Bronchial epithelial cell (primary cell): ENCODE data around the gene TMC8. TPM values are rescaled to one million over a fixed set of nuclear protein-coding genes. Genes with fewer than 3 reads are reported as not detected.

Source experiments
- DNase-seq: peaks from one replicate; pipeline ENCODE4 v3.0.0-alpha.2; 2010; ENCODE audit warnings: low read depth
- FAIRE-seq: peaks from 2 replicates; lab custom pipeline; 2011; peaks lifted over from hg19 to GRCh38; lab: Jason Lieb, UNC
- H3K27me3 ChIP-seq: 2 replicates; pipeline ENCODE4 v1.5.1; 2011; ENCODE audit warnings: low read length; ENCODE audit not compliant: control insufficient read depth, insufficient read depth
- H3K36me3 ChIP-seq: 2 replicates; pipeline ENCODE4 v1.5.1; 2011; ENCODE audit warnings: low read length; ENCODE audit not compliant: control insufficient read depth, insufficient read depth
- H3K4me3 ChIP-seq: 2 replicates; pipeline ENCODE4 v1.5.1; 2011; ENCODE audit warnings: mild to moderate bottlenecking, low read depth, low read length, control low read depth
- CTCF ChIP-seq: IDR thresholded peaks from 2 replicates; pipeline ENCODE4 v1.5.1; 2011; ENCODE audit warnings: mild to moderate bottlenecking, moderate library complexity, low read length, control low read depth, inconsistent platforms; ENCODE audit not compliant: insufficient read depth, severe bottlenecking
- total RNA-seq: library from RNA; depleted of rRNA; stranded (reverse); fragments of >200 nt; gene quantifications from 2 replicates; pipeline ENCODE4 v1.2.1, GENCODE V29; 2014

Gene TMC8
- total RNA-seq, 1 donor from 2014 or later: not detected

DNA sequence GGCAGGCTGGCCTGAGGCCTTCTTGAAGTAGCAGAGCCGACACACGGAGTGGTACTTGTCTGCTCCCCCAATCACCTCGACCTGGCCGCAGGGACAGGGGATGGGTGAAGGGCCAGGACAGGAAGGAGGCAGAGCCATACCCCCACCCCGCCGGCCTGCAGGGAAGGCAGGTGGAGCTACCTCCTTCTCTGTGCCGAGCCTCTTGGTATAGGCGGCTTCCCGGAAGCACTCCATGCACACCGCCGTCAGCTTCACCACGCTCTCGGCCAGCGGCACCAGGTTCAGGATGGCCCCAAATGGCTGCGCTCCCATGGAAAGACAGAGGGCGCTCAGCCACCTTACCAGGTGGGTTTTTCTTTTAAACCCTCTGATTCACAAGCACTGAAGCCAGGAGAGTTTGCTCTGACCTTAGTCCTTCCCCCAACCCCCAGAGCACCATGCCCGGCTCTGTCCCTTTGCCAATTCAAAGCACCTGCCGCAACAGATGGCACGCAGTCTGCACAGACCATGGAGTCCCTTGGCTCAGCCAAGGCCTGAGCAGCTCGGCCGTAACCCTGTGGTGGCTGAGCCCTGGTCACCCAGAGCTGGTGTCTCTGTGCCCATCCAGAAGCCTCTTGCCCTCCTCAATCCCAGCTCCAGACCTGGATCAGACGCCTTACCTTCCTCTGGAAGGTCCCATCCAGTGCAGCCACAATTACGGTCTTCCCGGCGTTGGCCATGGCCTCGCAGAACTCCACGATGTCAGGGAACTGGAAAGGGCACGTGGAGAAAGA is 44.5 kb downstream of the TMC8 start:
- peak; percentile 22 for TF ChIP-seq CTCF
- peaks cover 8% of the 10 kb centered on the region for H3K36me3 ChIP-seq
- no peak overlapping the region for H3K4me3 ChIP-seq
- H3K27me3 ChIP-seq: no peaks in the 10 kb centered on the region
- FAIRE-seq (no peak), DNase-seq (no peak)

DNA sequence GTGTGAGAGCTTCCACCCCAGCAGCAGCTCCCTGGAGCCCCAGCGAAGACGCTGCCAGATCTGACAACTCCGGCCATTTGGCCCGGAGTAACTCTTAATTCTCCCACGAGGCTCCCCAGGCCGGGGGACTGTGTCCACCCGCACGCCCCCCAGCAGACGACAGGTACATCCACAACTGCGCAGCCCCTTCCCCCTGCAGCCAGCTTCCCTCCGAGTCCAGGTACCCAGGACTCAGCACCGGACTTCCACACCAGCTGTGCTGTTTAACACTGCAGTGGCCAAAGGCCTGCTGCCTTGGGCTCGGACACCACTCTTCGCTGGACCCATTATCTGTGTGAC is 45.0 kb downstream of the TMC8 start:
- Histone ChIP-seq H3K36me3 (peaks cover 7% of the 10 kb centered on the region), H3K27me3 (no peaks in the 10 kb centered on the region), H3K4me3 (no peak overlapping the region)
- no peak for DNase-seq
- no peak for FAIRE-seq
- TF ChIP-seq CTCF: no peak

- TF ChIP-seq CTCF: peak; percentile 99
- FAIRE-seq (no peak), DNase-seq (peak; percentile 35)
- Histone ChIP-seq H3K36me3 (peaks cover 2% of the 10 kb centered on the region), H3K4me3 (no peak overlapping the region), H3K27me3 (no peaks in the 10 kb centered on the region)
These were observed 46.0 kb downstream of the TMC8 start for GRCh38 chr17:78176548-78177025.

DNA sequence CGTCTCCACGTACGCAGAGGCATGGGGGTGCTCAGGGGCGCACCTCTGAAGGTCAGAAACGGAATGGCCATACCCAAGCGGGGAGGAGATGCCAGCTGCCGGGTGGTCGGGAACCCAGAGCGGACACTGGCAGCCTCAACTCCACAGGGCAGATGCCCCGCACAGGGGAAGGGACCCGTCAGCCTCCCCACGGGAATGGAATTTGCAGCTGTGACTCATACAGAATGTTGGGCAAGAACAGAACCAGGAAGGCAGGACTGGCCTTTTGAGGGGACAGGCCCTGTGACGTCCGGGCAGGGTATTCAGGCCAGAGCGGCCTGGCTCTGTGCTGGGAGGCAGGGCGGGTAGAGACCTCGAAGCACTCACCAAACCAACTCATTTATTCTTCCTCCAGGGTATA is 48.8 kb downstream of the TMC8 start:
- TF ChIP-seq CTCF: no peak
- peak; percentile 50 for DNase-seq
- H3K4me3 ChIP-seq: no peak overlapping the region
- no peaks in the 10 kb centered on the region for H3K36me3 ChIP-seq
- no peaks in the 10 kb centered on the region for H3K27me3 ChIP-seq
- FAIRE-seq: no peak

DNA sequence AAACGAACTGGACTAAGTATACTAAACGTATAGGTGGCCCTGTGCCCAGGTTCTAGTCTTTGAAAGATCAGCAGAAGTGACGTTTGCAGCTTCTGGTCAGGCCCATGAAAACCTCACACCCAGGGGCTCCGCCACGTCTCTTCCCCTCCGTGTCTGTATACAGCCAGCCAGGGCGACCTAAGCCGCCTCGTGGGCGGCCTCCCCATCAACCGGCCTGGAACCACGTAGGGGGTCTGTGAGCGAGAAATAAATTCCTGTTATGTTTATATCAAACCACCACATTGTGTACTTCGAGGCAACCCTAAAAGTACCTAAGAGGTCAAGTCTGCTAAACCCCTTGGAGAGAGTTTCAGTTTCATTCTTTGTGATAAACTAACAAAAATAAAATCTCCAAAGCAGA is 49.5 kb downstream of the TMC8 start:
- no peak overlapping the region for H3K4me3 ChIP-seq
- no peak for FAIRE-seq
- no peaks in the 10 kb centered on the region for H3K36me3 ChIP-seq
- DNase-seq: no peak
- no peaks in the 10 kb centered on the region for H3K27me3 ChIP-seq
- TF ChIP-seq CTCF: no peak

- Histone ChIP-seq H3K36me3 (no peaks in the 10 kb centered on the region), H3K4me3 (no peak overlapping the region), H3K27me3 (no peaks in the 10 kb centered on the region)
- no peak for TF ChIP-seq CTCF
- no peak for DNase-seq
- no peak for FAIRE-seq
These were observed 49.9 kb downstream of the TMC8 start for GRCh38 chr17:78180508-78180907.
